GM21515 (cell line): ENCODE measurements around the gene LRRC37B.
"Not testable (repeated sequence)": the region's sequence is repeated elsewhere in the genome, so short reads cannot be mapped to it uniquely, and the experiment has no call there.

ENCODE experiments used
- ATAC-seq: cut with Tn5 transposase; IDR thresholded peaks from one replicate; pipeline ENCODE4 v1.9.1; 2021; ENCODE audit not compliant: unreplicated experiment

The LRRC37B gene

GRCh38 chr17:32041306-32041875 is 34.2 kb downstream of the LRRC37B start:
- not testable (repeated sequence) for ATAC-seq

GRCh38 chr17:32042266-32042665 is 35.1 kb downstream of the LRRC37B start:
- not testable (repeated sequence) for ATAC-seq

- not testable (repeated sequence) for ATAC-seq
Observed at GRCh38 chr17:32045611-32046010, 38.4 kb downstream of the LRRC37B start.

- not testable (repeated sequence) for ATAC-seq
Observed at GRCh38 chr17:32047663-32048062, 40.5 kb downstream of the LRRC37B start.

- not testable (repeated sequence) for ATAC-seq
Observed at GRCh38 chr17:32054985-32055384, 47.8 kb downstream of the LRRC37B start.

GRCh38 chr17:32055425-32055824 is 48.2 kb downstream of the LRRC37B start:
- not testable (repeated sequence) for ATAC-seq

- not testable (repeated sequence) for ATAC-seq
Observed at GRCh38 chr17:32056500-32056899, 49.3 kb downstream of the LRRC37B start.

GRCh38 chr17:32057460-32058105 is 50.4 kb downstream of the LRRC37B start:
- not testable (repeated sequence) for ATAC-seq

GRCh38 chr17:32060695-32061094 is 53.5 kb downstream of the LRRC37B start:
- ATAC-seq, result not testable (repeated sequence)

GRCh38 chr17:32061840-32062239 is 54.7 kb downstream of the LRRC37B start:
- not testable (repeated sequence) for ATAC-seq

GRCh38 chr17:32064091-32064490 is 56.9 kb downstream of the LRRC37B start:
- ATAC-seq, result not testable (repeated sequence)

GRCh38 chr17:32066123-32066680 is 59.0 kb downstream of the LRRC37B start:
- ATAC-seq, result not testable (repeated sequence)

- ATAC-seq, result not testable (repeated sequence)
Observed at GRCh38 chr17:32066863-32067642, 59.9 kb downstream of the LRRC37B start.

- ATAC-seq, result not testable (repeated sequence)
Observed at GRCh38 chr17:32069067-32069466, 61.9 kb downstream of the LRRC37B start.

- ATAC-seq, result peak; percentile 52
Observed at GRCh38 chr17:32071961-32072360, 64.8 kb downstream of the LRRC37B start.

GRCh38 chr17:32073131-32073530 is 65.9 kb downstream of the LRRC37B start:
- not testable (repeated sequence) for ATAC-seq

GRCh38 chr17:32079753-32080152 is 72.6 kb downstream of the LRRC37B start:
- peak; percentile 86 for ATAC-seq

- ATAC-seq, result not testable (repeated sequence)
Observed at GRCh38 chr17:32083550-32083979, 76.4 kb downstream of the LRRC37B start.

- not testable (repeated sequence) for ATAC-seq
Observed at GRCh38 chr17:32084003-32084941, 77.1 kb downstream of the LRRC37B start.
